B cell (primary cell): ENCODE results near the gene PIK3R1. TPM values are rescaled to one million over a fixed set of nuclear protein-coding genes. Genes with fewer than 3 reads are reported as not detected.

ENCODE experiments used
- ATAC-seq: fragments of 200-7000 bp; cut with Tn5 transposase; one replicate; pipeline ENCODE4 v1.10.0; 2021; ENCODE audit warnings: low read depth, mild to moderate bottlenecking, moderate number of reproducible peaks, moderate library complexity
- CTCF ChIA-PET: fragments of 350-600 bp; sonication (Branson Sonifier 250); formaldehyde crosslinking; loops from one replicate; lab custom pipeline; 2021; ENCODE audit warnings: antibody characterized with exemption, inconsistent platforms; lab: Charles Lee
- POLR2A ChIA-PET: fragments of 350-600 bp; sonication (Branson Sonifier 250); formaldehyde crosslinking; loops from one replicate; lab custom pipeline; 2021; ENCODE audit warnings: antibody characterized with exemption; lab: Charles Lee
- DNase-seq: peaks from one replicate; pipeline ENCODE4 v3.0.0; 2013
- H2AFZ ChIP-seq: 2 replicates; pipeline ENCODE4 v1.6.1; 2012; ENCODE audit warnings: mild to moderate bottlenecking, low read depth, low read length; ENCODE audit not compliant: insufficient read depth, poor library complexity, severe bottlenecking
- H3K27ac ChIP-seq, 2 donors: 1 replicate in 1 of 2; 2 replicates in 1 of 2; pipeline ENCODE4 v1.5.1; 2012 to 2013; ENCODE audit warnings: low read length in 2 of 2, mild to moderate bottlenecking in 2 of 2, moderate library complexity in 1 of 2
- H3K27me3 ChIP-seq, 4 experiments: fragments of 200-600 bp in 1 of 4; sonication (generic) in 1 of 4; replicated peaks in 1 of 4; 1 replicate in 2 of 4; 2 replicates in 2 of 4; pipeline versions ENCODE4 v1.6.1 to v1.7.0; 2013 to 2016; ENCODE audit warnings: low read length in 3 of 4, mild to moderate bottlenecking in 2 of 4, mixed read lengths in 1 of 4, moderate library complexity in 1 of 4; ENCODE audit not compliant: insufficient read depth in 4 of 4, control insufficient read depth in 3 of 4; ENCODE audit errors: control extremely low read depth in 1 of 4
- H3K36me3 ChIP-seq, 2 experiments: replicated peaks in 1 of 2; 1 replicate in 1 of 2; 2 replicates in 1 of 2; pipeline versions ENCODE4 v1.6.1 to v1.7.1; 2013; ENCODE audit warnings: low read length in 1 of 2; ENCODE audit not compliant: insufficient read depth in 2 of 2, control insufficient read depth in 1 of 2; ENCODE audit errors: control extremely low read depth in 1 of 2, extremely low read depth in 1 of 2
- H3K4me1 ChIP-seq, 2 donors: fragments of 200-600 bp in 1 of 2; sonication (generic) in 1 of 2; 1 replicate in 1 of 2; 2 replicates in 1 of 2; pipeline versions ENCODE4 v1.5.1 to v1.6.1; 2013 to 2017; ENCODE audit warnings: low read length in 2 of 2; ENCODE audit not compliant: control insufficient read depth in 2 of 2, insufficient read depth in 2 of 2
- H3K4me2 ChIP-seq: replicated peaks from 2 replicates; pipeline ENCODE3; 2012; ENCODE audit warnings: mild to moderate bottlenecking, low read depth, low read length; ENCODE audit not compliant: poor library complexity, severe bottlenecking
- H3K4me3 ChIP-seq, 5 experiments: fragments of 200-600 bp in 1 of 5; sonication (generic) in 1 of 5; 1 replicate in 3 of 5; 2 replicates in 2 of 5; pipeline versions ENCODE4 v1.5.1 to v1.7.0; 2011 to 2016; ENCODE audit warnings: low read length in 4 of 5, mild to moderate bottlenecking in 4 of 5, low read depth in 2 of 5, control low read depth in 1 of 5, moderate library complexity in 1 of 5; ENCODE audit not compliant: insufficient read depth in 1 of 5; ENCODE audit errors: control extremely low read depth in 1 of 5, extremely low read depth in 1 of 5
- H3K79me2 ChIP-seq: fragments of 200-600 bp; sonication (generic); one replicate; pipeline ENCODE4 v1.6.0; 2016; ENCODE audit warnings: low read length; ENCODE audit not compliant: control insufficient read depth, insufficient read depth
- H3K9ac ChIP-seq: fragments of 200-600 bp; sonication (generic); 2 replicates; pipeline ENCODE4 v1.6.1; 2017; ENCODE audit warnings: mild to moderate bottlenecking, low read length, moderate library complexity
- H3K9me3 ChIP-seq, 3 donors: one replicate each; pipeline versions ENCODE4 v1.6.1 to v1.7.1; 2013; ENCODE audit warnings: low read length in 2 of 3; ENCODE audit not compliant: control insufficient read depth in 2 of 3, insufficient read depth in 1 of 3; ENCODE audit errors: control extremely low read depth in 1 of 3
- H4K20me1 ChIP-seq: 2 replicates; pipeline ENCODE4 v1.6.0; 2012; ENCODE audit warnings: mild to moderate bottlenecking, low read length; ENCODE audit not compliant: insufficient read depth, control insufficient read depth, poor library complexity, severe bottlenecking
- H3K27ac Mint-ChIP-seq: one replicate; pipeline ENCODE4 v1.8.0; 2021; ENCODE audit warnings: mixed read lengths
- H3K27me3 Mint-ChIP-seq: one replicate; pipeline ENCODE4 v1.8.0; 2021; ENCODE audit warnings: mixed read lengths
- H3K4me1 Mint-ChIP-seq: one replicate; pipeline ENCODE4 v1.8.0; 2021; ENCODE audit warnings: mixed read lengths
- H3K4me3 Mint-ChIP-seq: one replicate; pipeline ENCODE4 v1.8.0; 2021; ENCODE audit warnings: mixed read lengths
- H3K9me3 Mint-ChIP-seq: one replicate; pipeline ENCODE4 v1.8.0; 2022; ENCODE audit warnings: mixed read lengths; ENCODE audit not compliant: insufficient read depth
- EZH2 ChIP-seq: IDR thresholded peaks from 2 replicates; pipeline ENCODE4 v1.6.1; 2012; ENCODE audit warnings: borderline replicate concordance, low read depth, mild to moderate bottlenecking, moderate library complexity, low read length; ENCODE audit not compliant: insufficient read depth, poor library complexity, severe bottlenecking
- WGBS: methylation state at CpG from one replicate; pipeline ENCODE4 v1.1.5; 2013; ENCODE audit warnings: missing lambda C conversion rate; ENCODE audit not compliant: insufficient coverage; 5-methylcytosine and 5-hydroxymethylcytosine counted together
- intact Hi-C: fragments of 100-400 bp; cut with micrococcal nuclease; formaldehyde crosslinking; loops from one replicate; pipeline ENCODE4 v1.10.0; 2022
- polyA plus RNA-seq: library from polyadenylated mRNA; depleted of rRNA; stranded (reverse); fragments of >200 nt; gene quantifications from 2 replicates; pipeline ENCODE4 v1.2.3, GENCODE V29; 2012
- total RNA-seq, 2 donors: library from RNA; stranded (reverse); fragments of 120-200 nt in 1 of 2; gene quantifications; 1 replicate in 1 of 2; 2 replicates in 1 of 2; pipeline versions ENCODE4 v1.2.3 to v1.2.4, GENCODE V29; 2013 to 2022
- TF ChIP-seq, protein P1 (sequence below): fragments of 200-600 bp; IDR thresholded peaks from one replicate; pipeline ENCODE4 v1.8.0; 2022; ENCODE audit warnings: antibody characterized with exemption, mild to moderate bottlenecking

PIK3R1 gene
- total and polyA plus RNA-seq, 2 donors (not counting 1 experiment from before 2014, with no cell fraction given): 5.6 to 63.8 TPM

DNA sequence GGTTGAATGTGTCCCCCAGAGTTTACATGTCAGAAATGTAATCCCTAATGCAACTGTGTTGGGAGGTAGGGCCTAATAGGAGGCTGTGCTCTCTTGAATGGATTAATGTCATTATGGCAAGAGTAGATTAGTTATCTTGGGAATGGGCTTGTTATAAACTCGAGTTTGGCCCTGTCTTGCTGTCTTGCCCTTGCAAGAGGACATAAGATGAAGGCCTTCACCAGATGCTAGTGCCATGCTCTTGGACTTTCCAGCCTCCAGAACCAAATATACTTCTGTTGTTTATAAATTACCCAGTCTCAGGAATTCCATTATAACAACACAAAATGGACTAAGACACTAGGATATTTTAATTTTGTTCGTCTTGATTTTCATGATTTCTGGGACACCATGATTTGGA lies 5.4 kb downstream of the PIK3R1 start:
- no peak overlapping the region for H3K4me2 ChIP-seq
- ATAC-seq: no peak
- peaks cover 36% of the 10 kb centered on the region in 2 donors for H3K4me1 ChIP-seq
- WGBS: no CpG with 5 or more reads among the region's 2 CpGs
- H3K9me3 ChIP-seq: peaks cover 0 to 11% (median 10%) of the 10 kb centered on the region in 3 donors
- H3K27ac Mint-ChIP-seq: no peak overlapping the region
- H3K79me2 ChIP-seq: peaks cover 99% of the 10 kb centered on the region
- H3K27ac ChIP-seq: no peak overlapping the region
- CTCF ChIA-PET: interaction anchor here (1.7 kb wide), 1 partner anchor 66 kb away, joined by 4 read pairs; no protein-coding TSS in a partner anchor
- intact Hi-C loops: no loop called here
- no peaks in the 10 kb centered on the region for H3K27me3 ChIP-seq
- no peak overlapping the region for H3K9ac ChIP-seq
- peaks cover 75% of the 10 kb centered on the region for H4K20me1 ChIP-seq
- no peak overlapping the region for H2AFZ ChIP-seq
- TF ChIP-seq EZH2: no peak
- TF ChIP-seq, protein P1, sequence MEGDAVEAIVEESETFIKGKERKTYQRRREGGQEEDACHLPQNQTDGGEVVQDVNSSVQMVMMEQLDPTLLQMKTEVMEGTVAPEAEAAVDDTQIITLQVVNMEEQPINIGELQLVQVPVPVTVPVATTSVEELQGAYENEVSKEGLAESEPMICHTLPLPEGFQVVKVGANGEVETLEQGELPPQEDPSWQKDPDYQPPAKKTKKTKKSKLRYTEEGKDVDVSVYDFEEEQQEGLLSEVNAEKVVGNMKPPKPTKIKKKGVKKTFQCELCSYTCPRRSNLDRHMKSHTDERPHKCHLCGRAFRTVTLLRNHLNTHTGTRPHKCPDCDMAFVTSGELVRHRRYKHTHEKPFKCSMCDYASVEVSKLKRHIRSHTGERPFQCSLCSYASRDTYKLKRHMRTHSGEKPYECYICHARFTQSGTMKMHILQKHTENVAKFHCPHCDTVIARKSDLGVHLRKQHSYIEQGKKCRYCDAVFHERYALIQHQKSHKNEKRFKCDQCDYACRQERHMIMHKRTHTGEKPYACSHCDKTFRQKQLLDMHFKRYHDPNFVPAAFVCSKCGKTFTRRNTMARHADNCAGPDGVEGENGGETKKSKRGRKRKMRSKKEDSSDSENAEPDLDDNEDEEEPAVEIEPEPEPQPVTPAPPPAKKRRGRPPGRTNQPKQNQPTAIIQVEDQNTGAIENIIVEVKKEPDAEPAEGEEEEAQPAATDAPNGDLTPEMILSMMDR: no peak
- peaks cover 78% of the 10 kb centered on the region for H3K4me1 Mint-ChIP-seq
- H3K9me3 Mint-ChIP-seq: peaks cover 2% of the 10 kb centered on the region
- H3K4me3 Mint-ChIP-seq: no peak overlapping the region
- POLR2A ChIA-PET: no interaction called here
- peaks cover 0 to 12% of the 10 kb centered on the region in 2 experiments for H3K36me3 ChIP-seq
- H3K27me3 Mint-ChIP-seq: no peaks in the 10 kb centered on the region
- no peak overlapping the region for H3K4me3 ChIP-seq
- DNase-seq: no peak

DNA sequence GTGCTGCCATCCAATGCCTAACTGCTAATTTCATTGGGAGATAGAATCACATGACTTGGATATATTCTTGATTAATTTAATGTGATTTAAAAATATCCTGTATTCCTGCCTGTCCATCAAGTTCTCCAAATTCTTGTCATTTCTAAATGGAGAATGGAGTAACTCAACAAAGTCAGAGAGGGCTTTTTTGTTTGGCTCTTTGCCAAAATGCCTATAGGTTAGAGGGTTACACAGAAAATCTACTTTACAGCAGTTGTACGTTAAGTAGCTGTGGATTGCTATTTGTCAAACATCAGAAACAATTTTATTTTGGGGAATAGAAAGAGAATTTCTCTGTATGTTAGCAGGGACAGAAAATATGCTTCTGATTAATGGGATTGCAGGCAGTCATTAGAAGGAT lies 5.9 kb downstream of the PIK3R1 start:
- H3K4me3 Mint-ChIP-seq: no peak overlapping the region
- no peak overlapping the region for H3K27ac ChIP-seq
- no peak overlapping the region for H3K9ac ChIP-seq
- H3K4me2 ChIP-seq: no peak overlapping the region
- H3K36me3 ChIP-seq: peaks cover 0 to 18% of the 10 kb centered on the region in 2 experiments
- H3K79me2 ChIP-seq: peaks cover 100% of the 10 kb centered on the region
- no peak for DNase-seq
- intact Hi-C loops: no loop called here
- no peak overlapping the region for H3K27ac Mint-ChIP-seq
- H3K27me3 Mint-ChIP-seq: no peaks in the 10 kb centered on the region
- CTCF ChIA-PET: no interaction called here
- POLR2A ChIA-PET: no interaction called here
- H3K9me3 ChIP-seq: peaks cover 0 to 11% (median 10%) of the 10 kb centered on the region in 3 donors
- no peak overlapping the region for H3K4me3 ChIP-seq
- TF ChIP-seq, protein P1: no peak
- TF ChIP-seq EZH2: no peak
- peaks cover 81% of the 10 kb centered on the region for H4K20me1 ChIP-seq
- peaks cover 82% of the 10 kb centered on the region for H3K4me1 Mint-ChIP-seq
- peaks cover 36% of the 10 kb centered on the region in 2 donors for H3K4me1 ChIP-seq
- H3K27me3 ChIP-seq: no peaks in the 10 kb centered on the region
- H3K9me3 Mint-ChIP-seq: peaks cover 2% of the 10 kb centered on the region
- no peak for ATAC-seq
- no peak overlapping the region for H2AFZ ChIP-seq
- no CpG with 5 or more reads among the region's 1 CpG for WGBS
